GM12801 (cell line): Measurements from ENCODE around the gene LRRC1.

Experiments used
- TF ChIP-seq, protein P1 (sequence below): IDR thresholded peaks from one replicate; pipeline ENCODE4 v1.5.1; 2011; ENCODE audit warnings: control low read depth; ENCODE audit not compliant: insufficient read length; ENCODE audit errors: extremely low read depth

LRRC1 gene

GRCh38 chr6:53956068-53956711, 161.4 kb downstream of the LRRC1 start:
- TF ChIP-seq, protein P1, sequence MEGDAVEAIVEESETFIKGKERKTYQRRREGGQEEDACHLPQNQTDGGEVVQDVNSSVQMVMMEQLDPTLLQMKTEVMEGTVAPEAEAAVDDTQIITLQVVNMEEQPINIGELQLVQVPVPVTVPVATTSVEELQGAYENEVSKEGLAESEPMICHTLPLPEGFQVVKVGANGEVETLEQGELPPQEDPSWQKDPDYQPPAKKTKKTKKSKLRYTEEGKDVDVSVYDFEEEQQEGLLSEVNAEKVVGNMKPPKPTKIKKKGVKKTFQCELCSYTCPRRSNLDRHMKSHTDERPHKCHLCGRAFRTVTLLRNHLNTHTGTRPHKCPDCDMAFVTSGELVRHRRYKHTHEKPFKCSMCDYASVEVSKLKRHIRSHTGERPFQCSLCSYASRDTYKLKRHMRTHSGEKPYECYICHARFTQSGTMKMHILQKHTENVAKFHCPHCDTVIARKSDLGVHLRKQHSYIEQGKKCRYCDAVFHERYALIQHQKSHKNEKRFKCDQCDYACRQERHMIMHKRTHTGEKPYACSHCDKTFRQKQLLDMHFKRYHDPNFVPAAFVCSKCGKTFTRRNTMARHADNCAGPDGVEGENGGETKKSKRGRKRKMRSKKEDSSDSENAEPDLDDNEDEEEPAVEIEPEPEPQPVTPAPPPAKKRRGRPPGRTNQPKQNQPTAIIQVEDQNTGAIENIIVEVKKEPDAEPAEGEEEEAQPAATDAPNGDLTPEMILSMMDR: no peak

DNA sequence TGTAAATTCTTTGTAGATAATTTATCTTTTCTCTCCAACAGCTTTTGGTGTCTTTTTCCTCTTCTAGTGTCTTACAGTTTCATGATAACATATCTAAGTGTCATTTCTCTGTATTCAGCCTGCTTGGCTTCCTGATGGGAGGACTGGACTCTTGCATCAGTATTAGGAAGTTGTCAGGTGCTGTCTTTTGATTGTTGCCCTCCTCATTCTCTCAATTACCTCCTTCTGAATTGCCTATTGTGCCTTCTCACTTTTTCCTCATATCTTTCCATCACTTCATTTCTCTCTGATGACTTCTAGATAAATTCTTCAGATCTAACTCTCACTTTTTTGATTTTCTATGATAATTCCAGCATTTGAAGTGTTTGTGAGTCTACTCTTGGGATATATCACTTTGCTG, 162.0 kb downstream of the LRRC1 start:
- TF ChIP-seq, protein P1: no peak

GRCh38 chr6:53959717-53960116, 164.9 kb downstream of the LRRC1 start:
- TF ChIP-seq, protein P1: no peak

- TF ChIP-seq, protein P1: no peak
Observed at GRCh38 chr6:53960311-53960710, 165.5 kb downstream of the LRRC1 start.

DNA sequence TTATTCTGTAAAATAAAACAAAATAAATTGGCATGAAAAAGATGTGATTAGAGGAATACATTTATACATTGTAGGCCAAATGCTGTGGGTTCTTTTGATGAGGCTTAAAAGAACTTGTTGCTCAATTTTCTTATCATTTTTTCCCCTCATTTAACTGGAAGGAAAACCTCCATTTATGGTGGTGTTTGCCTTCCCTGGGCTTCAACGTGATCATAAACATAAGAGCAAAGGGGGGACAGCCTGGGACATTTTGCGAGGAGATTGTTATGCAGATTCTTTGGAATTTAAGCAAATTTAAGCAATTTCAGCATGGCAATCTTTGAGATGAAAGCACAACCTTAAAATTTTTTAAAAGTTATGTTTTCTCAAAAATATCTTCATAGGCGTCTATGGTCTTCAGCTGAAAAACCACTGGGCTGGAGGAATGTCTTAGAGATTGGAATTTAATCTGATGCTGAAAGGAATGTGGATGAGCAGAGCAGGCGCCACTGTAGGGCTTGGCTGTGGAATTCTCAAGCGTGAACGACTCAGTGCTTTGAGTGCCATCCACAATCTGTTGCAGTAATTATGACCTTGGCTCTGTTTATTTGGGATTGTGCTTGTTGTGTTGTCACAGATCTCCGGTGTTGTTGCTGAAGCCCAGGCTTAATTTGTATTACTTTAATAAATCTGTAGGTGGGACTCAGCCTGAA, 167.0 kb downstream of the LRRC1 start:
- TF ChIP-seq, protein P1: no peak

GRCh38 chr6:53962646-53963045, 167.8 kb downstream of the LRRC1 start:
- TF ChIP-seq, protein P1: no peak

GRCh38 chr6:53967415-53967814, 172.6 kb downstream of the LRRC1 start:
- TF ChIP-seq, protein P1: no peak
